ENCODE measurements around the gene ANP32B.

DNA sequence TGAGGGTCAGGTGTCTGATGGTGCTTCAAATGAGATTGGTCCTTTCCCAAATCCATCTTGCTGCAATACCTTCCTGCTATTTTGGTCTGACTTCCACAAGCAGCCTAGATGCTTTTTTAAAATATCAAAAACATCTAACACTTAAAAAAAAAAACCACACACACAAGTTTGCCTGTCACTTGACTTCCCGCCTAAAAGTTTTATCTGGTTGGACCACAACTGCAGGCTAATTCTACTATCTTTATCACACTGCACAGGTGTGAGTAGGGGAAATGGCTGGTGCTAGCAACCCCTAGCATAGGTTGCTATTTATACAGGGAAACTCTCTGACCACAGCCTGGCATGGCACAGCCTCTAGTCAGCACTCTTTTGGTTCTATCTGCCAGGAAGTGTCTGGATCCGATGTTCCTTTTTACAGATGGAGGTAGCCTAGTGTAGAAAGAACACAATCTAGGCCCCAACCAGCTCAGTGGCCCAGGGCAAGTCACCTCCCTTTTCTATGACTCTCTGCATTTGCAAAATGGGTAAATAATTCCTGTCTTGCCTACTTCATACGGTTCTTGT lies 45.0 kb upstream of the ANP32B start, which contains the start of gene HEMGN:
- TF ChIP-seq, protein P1, sequence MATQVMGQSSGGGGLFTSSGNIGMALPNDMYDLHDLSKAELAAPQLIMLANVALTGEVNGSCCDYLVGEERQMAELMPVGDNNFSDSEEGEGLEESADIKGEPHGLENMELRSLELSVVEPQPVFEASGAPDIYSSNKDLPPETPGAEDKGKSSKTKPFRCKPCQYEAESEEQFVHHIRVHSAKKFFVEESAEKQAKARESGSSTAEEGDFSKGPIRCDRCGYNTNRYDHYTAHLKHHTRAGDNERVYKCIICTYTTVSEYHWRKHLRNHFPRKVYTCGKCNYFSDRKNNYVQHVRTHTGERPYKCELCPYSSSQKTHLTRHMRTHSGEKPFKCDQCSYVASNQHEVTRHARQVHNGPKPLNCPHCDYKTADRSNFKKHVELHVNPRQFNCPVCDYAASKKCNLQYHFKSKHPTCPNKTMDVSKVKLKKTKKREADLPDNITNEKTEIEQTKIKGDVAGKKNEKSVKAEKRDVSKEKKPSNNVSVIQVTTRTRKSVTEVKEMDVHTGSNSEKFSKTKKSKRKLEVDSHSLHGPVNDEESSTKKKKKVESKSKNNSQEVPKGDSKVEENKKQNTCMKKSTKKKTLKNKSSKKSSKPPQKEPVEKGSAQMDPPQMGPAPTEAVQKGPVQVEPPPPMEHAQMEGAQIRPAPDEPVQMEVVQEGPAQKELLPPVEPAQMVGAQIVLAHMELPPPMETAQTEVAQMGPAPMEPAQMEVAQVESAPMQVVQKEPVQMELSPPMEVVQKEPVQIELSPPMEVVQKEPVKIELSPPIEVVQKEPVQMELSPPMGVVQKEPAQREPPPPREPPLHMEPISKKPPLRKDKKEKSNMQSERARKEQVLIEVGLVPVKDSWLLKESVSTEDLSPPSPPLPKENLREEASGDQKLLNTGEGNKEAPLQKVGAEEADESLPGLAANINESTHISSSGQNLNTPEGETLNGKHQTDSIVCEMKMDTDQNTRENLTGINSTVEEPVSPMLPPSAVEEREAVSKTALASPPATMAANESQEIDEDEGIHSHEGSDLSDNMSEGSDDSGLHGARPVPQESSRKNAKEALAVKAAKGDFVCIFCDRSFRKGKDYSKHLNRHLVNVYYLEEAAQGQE (IDR thresholded peaks at IDR 0.05; ENCODE audit: insufficient read depth in 1 of 2, low read depth in 2 of 2, low read length in 2 of 2) = no peak
- TF ChIP-seq SIN3A (IDR thresholded peaks at IDR 0.05; ENCODE audit: borderline replicate concordance, insufficient read depth, low read length) = no peak
- no peak for TF ChIP-seq POLR2AphosphoS5 (IDR thresholded peaks at IDR 0.05; ENCODE audit: low read depth, low read length)

Data from PFSK-1 (cell line).